NCI-H2227 treated with DMSO at 0.1 percent for 48 hours (cell line): ENCODE measurements around the gene SHD.
"Not testable (repeated sequence)": the region's sequence is repeated elsewhere in the genome, so short reads cannot be mapped to it uniquely, and the experiment has no call there.

Experiments used
- DNase-seq: peaks from one replicate; lab custom pipeline; 2025; lab: John Stamatoyannopoulos, UW

SHD gene

DNA sequence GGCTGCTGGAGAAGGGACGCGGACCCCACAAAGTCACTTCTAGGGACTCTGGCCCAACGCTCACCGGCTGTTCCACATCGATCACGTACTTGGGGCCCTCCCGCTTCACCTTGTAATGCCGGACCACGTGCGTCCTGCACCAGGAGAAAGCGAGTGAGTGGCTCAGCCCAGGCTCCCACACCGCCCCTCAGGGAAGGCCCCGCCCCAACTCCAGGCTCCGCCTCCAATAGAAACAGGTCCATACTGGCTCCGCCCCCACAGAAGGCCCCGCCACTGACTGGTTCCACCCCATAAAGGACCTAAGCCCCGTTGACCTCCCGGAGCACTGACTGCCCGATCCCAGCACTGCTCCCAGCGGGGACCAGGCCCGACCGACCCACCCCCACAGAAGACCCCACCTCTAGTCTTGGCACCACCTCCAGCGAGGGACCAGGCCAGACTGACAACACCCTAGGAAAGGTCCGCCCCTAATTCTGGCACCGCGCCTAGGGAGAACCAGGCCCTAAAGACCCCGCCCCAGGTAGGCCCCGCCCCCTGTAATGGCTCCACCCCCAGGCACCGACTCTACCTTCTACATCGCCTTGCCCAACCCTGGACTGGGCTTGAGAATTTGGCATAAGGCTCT is 48.3 kb downstream of the SHD start:
- DNase-seq = peak; percentile 54

DNA sequence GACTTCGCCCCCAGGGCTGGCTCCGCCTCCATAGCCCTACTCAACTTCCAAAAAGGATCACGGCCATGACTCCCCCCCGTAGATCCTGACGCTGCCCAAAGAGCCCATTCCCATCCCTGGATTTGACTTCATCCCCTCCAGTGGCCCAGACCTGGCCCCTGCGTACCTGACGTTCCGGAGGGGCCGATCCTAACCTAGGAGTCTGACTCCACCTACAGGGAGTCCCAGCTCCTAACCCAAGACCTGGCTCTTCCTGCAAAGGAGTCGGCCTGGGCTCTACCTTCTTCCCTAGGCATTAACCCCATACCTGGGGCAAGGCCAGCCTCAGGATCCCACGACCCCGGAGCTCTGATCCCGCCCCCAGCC is 48.8 kb downstream of the SHD start:
- no peak for DNase-seq

DNA sequence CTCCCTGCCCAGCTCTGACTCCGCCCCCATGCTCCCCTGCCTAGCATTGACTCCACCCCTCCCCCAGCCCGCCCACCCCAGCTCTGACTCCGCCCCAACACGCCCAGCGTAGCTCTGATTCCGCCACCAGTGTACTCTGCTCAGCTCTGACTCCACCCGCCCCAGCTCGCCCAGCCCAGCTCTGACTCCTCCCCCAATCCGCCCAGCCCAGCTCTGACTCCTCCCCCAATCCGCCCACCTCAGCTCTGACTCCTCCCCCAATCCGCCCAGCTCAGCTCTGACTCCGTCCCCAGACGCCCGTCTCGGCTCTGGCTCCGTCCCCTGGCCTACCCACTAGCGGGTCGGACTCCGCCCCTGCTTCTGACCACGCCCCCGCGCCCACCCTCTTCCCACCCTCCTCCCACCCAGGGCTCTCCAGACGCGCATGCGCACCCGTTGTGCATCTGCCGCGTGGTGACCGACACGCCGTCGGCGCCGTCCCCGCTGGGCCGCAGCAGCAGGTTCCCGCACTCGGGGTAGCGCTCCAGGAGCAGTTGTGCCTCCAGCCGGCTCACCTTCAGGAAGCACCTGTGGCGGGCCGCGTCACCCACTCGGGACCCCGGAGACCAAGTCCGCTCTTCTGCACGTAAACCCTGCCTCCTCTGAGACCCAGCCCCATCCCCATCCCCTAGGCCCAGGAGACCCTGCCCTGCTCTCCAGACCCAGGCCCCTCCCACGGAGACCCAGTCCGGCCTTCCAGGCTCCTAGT is 49.4 kb downstream of the SHD start:
- DNase-seq = peak; percentile 99

DNA sequence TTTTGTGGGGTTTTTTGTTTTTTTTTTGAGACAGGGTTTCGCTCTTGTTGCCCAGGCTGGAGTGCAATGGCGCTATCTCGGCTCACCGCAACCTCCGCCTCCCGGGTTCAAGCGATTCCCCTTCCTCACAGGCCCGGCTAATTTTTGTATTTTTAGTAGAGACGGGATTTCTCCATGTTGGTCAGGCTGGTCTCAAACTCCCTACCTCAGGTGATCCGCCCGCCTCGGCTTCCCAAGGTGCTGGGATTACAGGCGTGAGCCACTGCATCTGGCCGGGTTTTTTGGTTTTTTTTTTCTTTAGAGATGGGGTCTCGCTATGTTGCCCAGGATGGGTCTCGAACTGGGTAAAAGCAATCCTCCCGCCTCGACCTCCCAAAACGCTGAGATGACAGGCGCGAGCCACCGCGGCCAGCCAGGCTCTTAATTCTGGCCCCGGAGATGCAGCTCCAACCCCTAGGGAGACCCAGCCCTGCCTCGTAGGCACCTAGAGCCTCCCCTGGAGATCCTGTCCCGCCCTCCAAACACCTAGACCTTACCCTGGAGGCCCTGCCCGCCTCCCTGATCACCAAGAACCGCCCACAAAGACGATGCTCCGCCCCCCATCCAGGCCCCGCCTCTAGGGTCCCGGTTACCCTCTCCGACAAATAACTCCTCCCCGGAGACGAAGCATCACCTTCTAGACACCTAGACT is 50.1 kb downstream of the SHD start:
- DNase-seq = not testable (repeated sequence)

DNA sequence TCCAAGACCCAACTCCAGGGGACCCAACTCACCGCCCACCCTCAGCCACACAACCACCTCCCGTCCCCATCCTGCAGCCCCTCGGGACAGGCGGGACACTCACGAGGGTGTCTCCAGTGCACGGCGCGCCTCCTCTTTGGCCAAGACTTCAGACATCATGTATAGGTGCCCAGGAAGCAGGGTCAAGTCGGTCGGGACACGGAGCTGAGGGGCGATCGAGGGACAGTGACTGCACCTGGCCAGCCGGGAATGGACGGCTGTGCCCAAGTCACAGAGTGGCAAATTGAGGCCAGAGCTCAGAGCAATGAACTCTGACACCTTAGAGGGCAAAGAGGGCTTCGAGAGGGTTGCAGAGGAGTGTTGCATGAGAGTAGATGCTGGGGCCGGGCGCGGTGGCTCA is 50.8 kb downstream of the SHD start:
- no peak for DNase-seq

DNA sequence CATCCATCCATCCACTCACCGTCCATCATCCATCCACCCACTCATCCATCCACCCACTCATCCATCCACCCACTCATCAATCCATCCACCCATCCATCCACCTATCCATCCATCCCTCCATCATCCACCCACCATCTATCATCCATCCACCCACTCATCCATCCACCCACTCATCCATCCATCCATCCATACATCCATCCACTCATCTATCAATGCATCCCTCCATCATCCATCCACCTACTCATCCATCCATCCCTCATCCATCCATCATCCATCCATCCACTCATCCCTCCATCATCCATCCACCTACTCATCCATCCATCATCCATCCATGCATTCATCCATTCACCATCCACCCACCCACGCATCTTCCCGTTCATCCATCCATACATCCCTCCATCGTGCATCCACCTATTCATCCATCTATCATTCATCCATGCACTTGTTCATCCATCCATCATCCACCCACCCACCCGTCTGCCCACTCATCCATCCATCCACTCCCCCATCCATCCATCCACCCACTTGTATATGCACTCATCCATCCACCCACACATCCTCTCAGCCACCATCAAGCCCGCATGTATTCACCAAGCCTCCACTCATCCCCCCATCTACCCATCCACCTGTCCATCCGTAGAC is 56.0 kb downstream of the SHD start:
- no peak for DNase-seq

DNA sequence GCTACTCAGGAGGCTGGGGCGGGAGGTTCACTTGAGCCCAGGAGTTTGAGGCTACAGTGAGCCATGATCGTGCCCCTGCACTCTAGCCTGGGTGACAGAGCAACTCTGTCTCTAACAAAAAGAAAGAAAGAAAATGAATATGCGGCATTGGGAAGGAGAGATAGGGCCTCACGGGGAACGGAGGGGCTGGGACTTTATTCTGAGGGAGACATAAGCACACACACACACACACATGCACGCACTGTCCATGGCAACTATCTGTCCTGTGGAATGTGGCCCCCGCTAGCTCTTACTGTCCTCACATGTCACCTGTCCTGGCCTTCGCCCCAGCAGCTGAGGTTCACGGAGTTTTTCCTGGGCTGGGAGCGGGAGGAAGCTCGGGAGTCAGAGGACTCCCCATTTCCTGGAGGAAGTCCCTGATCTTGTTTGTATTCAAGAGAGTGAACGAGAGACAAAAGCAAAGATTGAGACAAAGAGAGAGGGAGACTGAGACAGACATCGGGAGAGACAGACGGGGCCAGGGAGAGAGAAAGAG is 58.9 kb downstream of the SHD start:
- DNase-seq = no peak

DNA sequence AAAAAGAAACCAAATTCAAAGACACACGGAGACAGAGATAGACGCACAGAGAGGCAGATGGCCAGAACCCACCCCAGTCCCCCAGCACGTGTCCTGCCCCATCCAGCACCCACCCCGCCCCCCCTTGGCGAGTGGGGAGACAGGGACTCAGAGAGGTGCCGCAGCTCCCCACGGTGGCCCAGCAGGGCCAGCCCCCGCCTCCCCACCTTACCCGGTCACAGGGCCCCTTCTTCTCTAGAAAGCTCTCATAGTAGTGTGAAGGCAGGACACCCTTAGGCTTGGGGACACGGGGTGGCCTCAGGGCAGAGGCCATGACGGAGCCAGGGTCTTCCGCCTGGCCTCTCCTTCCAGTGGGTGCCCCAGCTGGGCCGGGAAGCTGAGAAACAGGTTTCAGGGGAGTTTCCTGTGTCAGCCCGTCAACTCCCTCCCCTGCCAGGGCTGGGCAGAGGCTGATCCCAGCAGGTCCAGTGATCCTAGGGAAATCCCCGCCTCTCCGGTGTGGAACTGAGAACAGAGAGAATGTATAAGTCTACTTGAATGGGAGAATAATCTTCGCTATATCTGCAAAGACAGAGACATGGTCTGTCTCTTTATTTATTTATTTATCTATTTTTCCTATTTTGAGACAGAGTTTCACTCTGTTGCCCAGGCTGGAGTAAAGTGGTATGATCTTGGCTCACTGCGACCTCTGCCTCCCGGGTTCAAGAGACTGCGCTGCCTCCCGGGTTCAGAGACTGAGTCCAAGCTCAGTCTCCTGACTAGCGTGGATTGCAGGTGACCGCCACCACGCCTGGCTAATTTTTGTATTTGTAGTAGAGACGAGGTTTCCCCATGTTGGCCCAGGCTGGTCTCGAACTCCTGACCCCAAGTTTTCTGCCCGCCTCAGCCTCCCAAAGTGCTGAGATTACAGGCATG is 59.6 kb downstream of the SHD start, which contains the start of gene STAP2:
Gene STAP2 (minus strand): TSS at position 387 of the 915 bp plus-strand sequence. CDS start 74 bp downstream, at position 313.
- DNase-seq = no peak
